ENCODE measurements around the gene ZNF554.
"Not testable (repeated sequence)": the region's sequence is repeated elsewhere in the genome, so short reads cannot be mapped to it uniquely, and the experiment has no call there.

Gene ZNF554

GRCh38 chr19:2790557-2791271 lies 29.0 kb upstream of the ZNF554 start:
- in situ Hi-C loops (cut with MboI; ENCODE audit: low pct_unique_long_range_greater_than_20kb, low sequenced_read_pairs, unreplicated experiment) = no loop called here

GRCh38 chr19:2791440-2791839 lies 28.2 kb upstream of the ZNF554 start:
- TF ChIP-seq CTCF (IDR thresholded peaks at IDR 0.05; ENCODE audit: extremely low read depth, insufficient read depth, missing control alignments) = no peak
- no peak for DNase-seq (ENCODE audit: low spot score)
- in situ Hi-C loops (cut with MboI; ENCODE audit: low pct_unique_long_range_greater_than_20kb, low sequenced_read_pairs, unreplicated experiment) = no loop called here

More at GRCh38 chr19:2790557-2791271, 29.0 kb upstream of the ZNF554 start:
- no peak for DNase-seq (ENCODE audit: low spot score)
- no peak for TF ChIP-seq CTCF (IDR thresholded peaks at IDR 0.05; ENCODE audit: extremely low read depth, insufficient read depth, missing control alignments)

GRCh38 chr19:2791876-2792275 lies 27.8 kb upstream of the ZNF554 start:
- in situ Hi-C loops (cut with MboI; ENCODE audit: low pct_unique_long_range_greater_than_20kb, low sequenced_read_pairs, unreplicated experiment) = no loop called here
- TF ChIP-seq CTCF (IDR thresholded peaks at IDR 0.05; ENCODE audit: extremely low read depth, insufficient read depth, missing control alignments) = no peak
- DNase-seq (ENCODE audit: low spot score) = no peak

GRCh38 chr19:2792666-2793065 lies 27.0 kb upstream of the ZNF554 start:
- in situ Hi-C loops (cut with MboI; ENCODE audit: low pct_unique_long_range_greater_than_20kb, low sequenced_read_pairs, unreplicated experiment); DNase-seq (ENCODE audit: low spot score): not testable (repeated sequence)

- no peak for DNase-seq (ENCODE audit: low spot score)
- in situ Hi-C loops (cut with MboI; ENCODE audit: low pct_unique_long_range_greater_than_20kb, low sequenced_read_pairs, unreplicated experiment) = no loop called here
- TF ChIP-seq CTCF (IDR thresholded peaks at IDR 0.05; ENCODE audit: extremely low read depth, insufficient read depth, missing control alignments) = no peak
Observed at GRCh38 chr19:2793126-2793525, 26.5 kb upstream of the ZNF554 start.

GRCh38 chr19:2793577-2793976 lies 26.1 kb upstream of the ZNF554 start:
- DNase-seq (ENCODE audit: low spot score) = no peak
- in situ Hi-C loops (cut with MboI; ENCODE audit: low pct_unique_long_range_greater_than_20kb, low sequenced_read_pairs, unreplicated experiment) = no loop called here
- TF ChIP-seq CTCF (IDR thresholded peaks at IDR 0.05; ENCODE audit: extremely low read depth, insufficient read depth, missing control alignments) = no peak

- no peak for TF ChIP-seq CTCF (IDR thresholded peaks at IDR 0.05; ENCODE audit: extremely low read depth, insufficient read depth, missing control alignments)
- in situ Hi-C loops (cut with MboI; ENCODE audit: low pct_unique_long_range_greater_than_20kb, low sequenced_read_pairs, unreplicated experiment) = no loop called here
- DNase-seq (ENCODE audit: low spot score) = no peak
Observed at GRCh38 chr19:2795827-2796658, 23.6 kb upstream of the ZNF554 start.

All from GM13977 (cell line).